Heart left ventricle (tissue), 13 donors: Measurements from ENCODE around the gene SORCS2.

Source experiments
- POLR2A ChIP-seq, 2 donors: fragments of 450-650 bp; IDR thresholded peaks; one replicate each; pipeline ENCODE4 v1.6.1; 2017; ENCODE audit warnings: antibody characterized with exemption in 2 of 2, mild to moderate bottlenecking in 2 of 2, moderate library complexity in 2 of 2
- TF ChIP-seq, protein P1 (sequence below), 12 donors: fragments of 200-600 bp; sonication (generic) in 4 of 12; IDR thresholded peaks; one replicate each; pipeline versions ENCODE4 v1.5.0 to v1.8.0; 2018 to 2022; ENCODE audit warnings: antibody characterized with exemption in 12 of 12, mild to moderate bottlenecking in 5 of 12
- donor health status: ischemic (EF 13 %, LVEDD 7.1; RV severe dilation, severe dysfunction).
- donor health status: DM: no; HTN: yes; CAD: no.
- donor health status: DM: no; HTN: no; CAD: no.
- donor health status: ischemic (EF 25% LVEDD 6.9; RV normal size, moderate dysfunction).
- donor health status: ischemic (EF 25% LVEDD 5.7; RV mildly dilated, moderate dysfunction).
- donor health status: ischemic (EF 35%, LVEDD 5.7; RV mildly dilated, moderate dysfunction).
- donor health status: nonischemic (EF 11% LVEDD 7.7; RV severe dilation, severe dysfunction).
- donor health status: DM: yes; HTN: yes; CAD: no.
- donor health status: PGD.
- donor health status: ischemic (EF 29% LVEDD 5.4; RV normal size, mild dysfunction).
- donor health status: nonischemic (EF 23%, LVEDD 6.1; RV moderate dilation, normal function).

DNA sequence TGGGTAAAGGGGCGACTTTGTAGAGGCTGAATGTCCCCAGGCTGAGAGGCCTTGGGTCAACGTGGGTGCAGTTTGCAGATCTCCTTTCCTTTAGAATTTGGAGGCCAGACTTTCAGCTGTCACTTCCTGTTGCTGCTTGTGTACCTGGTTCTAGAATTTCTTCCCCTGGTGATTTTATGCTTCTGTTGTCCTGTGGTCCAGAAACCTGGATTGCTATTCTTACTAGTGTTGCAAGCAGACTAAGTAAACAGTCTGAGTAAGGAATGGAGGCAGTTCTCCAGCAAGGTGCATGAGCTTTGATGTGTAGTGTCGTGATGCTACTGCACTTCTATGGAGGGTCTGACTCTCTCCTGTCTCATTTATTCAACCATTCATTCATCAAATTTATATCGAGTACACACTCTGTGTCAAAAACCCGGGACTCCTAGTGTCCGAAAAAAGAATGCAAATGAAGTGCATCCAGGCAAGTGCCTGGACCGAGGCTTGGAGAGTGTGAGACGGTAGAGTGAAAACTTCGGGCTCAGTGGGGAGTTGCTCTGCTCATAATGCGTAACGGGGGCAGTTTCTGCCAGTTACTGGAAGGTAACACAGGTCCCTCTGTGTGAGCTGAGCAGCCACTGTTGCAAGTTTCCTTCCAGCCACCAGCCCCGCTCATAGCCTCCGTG lies 83.3 kb downstream of the SORCS2 start:
- TF ChIP-seq, protein P1, sequence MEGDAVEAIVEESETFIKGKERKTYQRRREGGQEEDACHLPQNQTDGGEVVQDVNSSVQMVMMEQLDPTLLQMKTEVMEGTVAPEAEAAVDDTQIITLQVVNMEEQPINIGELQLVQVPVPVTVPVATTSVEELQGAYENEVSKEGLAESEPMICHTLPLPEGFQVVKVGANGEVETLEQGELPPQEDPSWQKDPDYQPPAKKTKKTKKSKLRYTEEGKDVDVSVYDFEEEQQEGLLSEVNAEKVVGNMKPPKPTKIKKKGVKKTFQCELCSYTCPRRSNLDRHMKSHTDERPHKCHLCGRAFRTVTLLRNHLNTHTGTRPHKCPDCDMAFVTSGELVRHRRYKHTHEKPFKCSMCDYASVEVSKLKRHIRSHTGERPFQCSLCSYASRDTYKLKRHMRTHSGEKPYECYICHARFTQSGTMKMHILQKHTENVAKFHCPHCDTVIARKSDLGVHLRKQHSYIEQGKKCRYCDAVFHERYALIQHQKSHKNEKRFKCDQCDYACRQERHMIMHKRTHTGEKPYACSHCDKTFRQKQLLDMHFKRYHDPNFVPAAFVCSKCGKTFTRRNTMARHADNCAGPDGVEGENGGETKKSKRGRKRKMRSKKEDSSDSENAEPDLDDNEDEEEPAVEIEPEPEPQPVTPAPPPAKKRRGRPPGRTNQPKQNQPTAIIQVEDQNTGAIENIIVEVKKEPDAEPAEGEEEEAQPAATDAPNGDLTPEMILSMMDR (IDR thresholded peaks at IDR 0.05), result no peak
- no peak for TF ChIP-seq POLR2A (IDR thresholded peaks at IDR 0.05)
